H1 (cell line): ENCODE results near the gene SPON2. TPM values are rescaled to one million over a fixed set of nuclear protein-coding genes. Genes with fewer than 3 reads are reported as not detected.

ENCODE experiments used
- CTCF ChIA-PET: fragments of 300-600 bp; sonication (Branson Sonifier 250); formaldehyde crosslinking; loops from one replicate; lab custom pipeline; 2021; ENCODE audit not compliant: partially characterized antibody; lab: Charles Lee
- POLR2A ChIA-PET: fragments of 300-600 bp; sonication (Branson Sonifier 250); formaldehyde crosslinking; loops from one replicate; lab custom pipeline; 2021; ENCODE audit warnings: inconsistent platforms; ENCODE audit not compliant: partially characterized antibody; lab: Charles Lee
- DNase-seq, 2 experiments: peaks; one replicate each; pipeline versions ENCODE4 v3.0.0 to v3.0.0-alpha.2; 2010 to 2022; ENCODE audit warnings: low spot score in 2 of 2, low read depth in 1 of 2, mixed read lengths in 1 of 2
- FAIRE-seq: peaks from 2 replicates; lab custom pipeline; 2011; peaks lifted over from hg19 to GRCh38; lab: Jason Lieb, UNC
- H2AFZ ChIP-seq: 2 replicates; pipeline ENCODE4 v1.8.1; 2012; ENCODE audit warnings: low read length, inconsistent platforms
- H2AK5ac ChIP-seq: 2 replicates; pipeline ENCODE4 v1.6.1; 2013; ENCODE audit warnings: low read depth, low read length
- H2BK120ac ChIP-seq: replicated peaks from 2 replicates; pipeline ENCODE3; 2013; ENCODE audit warnings: low read depth, low read length, inconsistent platforms
- H2BK12ac ChIP-seq: 2 replicates; pipeline ENCODE4 v1.6.1; 2013; ENCODE audit warnings: low read depth, low read length
- H2BK15ac ChIP-seq: 2 replicates; pipeline ENCODE4 v1.6.1; 2013; ENCODE audit warnings: low read length
- H2BK20ac ChIP-seq: 2 replicates; pipeline ENCODE4 v1.6.1; 2013; ENCODE audit warnings: low read length
- H2BK5ac ChIP-seq: 2 replicates; pipeline ENCODE4 v1.6.1; 2013; ENCODE audit warnings: low read depth, low read length
- H3K14ac ChIP-seq: 2 replicates; pipeline ENCODE4 v1.6.1; 2013; ENCODE audit warnings: inconsistent platforms; ENCODE audit not compliant: insufficient read length
- H3K18ac ChIP-seq: 2 replicates; pipeline ENCODE4 v1.6.1; 2013; ENCODE audit warnings: low read length; ENCODE audit errors: extremely low read depth
- H3K23ac ChIP-seq: 2 replicates; pipeline ENCODE4 v1.6.1; 2013; ENCODE audit warnings: inconsistent platforms; ENCODE audit not compliant: insufficient read length
- H3K23me2 ChIP-seq: 2 replicates; pipeline ENCODE4 v1.6.1; 2013; ENCODE audit warnings: low read depth, low read length
- H3K27ac ChIP-seq: 2 replicates; pipeline ENCODE4 v1.6.1; 2011; ENCODE audit warnings: low read depth, low read length, inconsistent platforms
- H3K27me3 ChIP-seq, 4 experiments: replicated peaks in 1 of 4; 1 replicate in 1 of 4; 2 replicates in 3 of 4; pipeline versions ENCODE4 v1.6.1 to v1.8.1; 2011 to 2013; ENCODE audit warnings: low read length in 3 of 4, mild to moderate bottlenecking in 3 of 4, inconsistent platforms in 2 of 4, mixed read lengths in 2 of 4, moderate library complexity in 1 of 4; ENCODE audit not compliant: control insufficient read depth in 3 of 4, insufficient read depth in 3 of 4; ENCODE audit errors: extremely low read depth in 1 of 4
- H3K36me3 ChIP-seq, 4 experiments: 2 replicates each; pipeline versions ENCODE4 v1.6.1 to v1.8.1; 2011 to 2013; ENCODE audit warnings: mild to moderate bottlenecking in 4 of 4, low read length in 3 of 4, moderate library complexity in 2 of 4, control low read depth in 1 of 4, inconsistent platforms in 1 of 4; ENCODE audit not compliant: insufficient read depth in 4 of 4, control insufficient read depth in 2 of 4
- H3K4ac ChIP-seq: replicated peaks from 2 replicates; pipeline ENCODE3; 2013; ENCODE audit warnings: low read length, low read depth, mixed read lengths, inconsistent platforms; ENCODE audit not compliant: insufficient read length
- H3K4me1 ChIP-seq, 4 experiments: replicated peaks in 1 of 4; 1 replicate in 1 of 4; 2 replicates in 3 of 4; pipeline versions ENCODE4 v1.6.1 to v1.8.1; 2011 to 2013; ENCODE audit warnings: low read length in 3 of 4, inconsistent platforms in 2 of 4, mixed read lengths in 1 of 4; ENCODE audit not compliant: insufficient read depth in 4 of 4, control insufficient read depth in 3 of 4
- H3K4me2 ChIP-seq, 2 experiments: 2 replicates each; pipeline versions ENCODE4 v1.6.1 to v1.8.1; 2011 to 2013; ENCODE audit warnings: low read depth in 2 of 2, low read length in 2 of 2, control low read depth in 1 of 2, inconsistent platforms in 1 of 2, mild to moderate bottlenecking in 1 of 2; ENCODE audit not compliant: insufficient read depth in 1 of 2
- H3K4me3 ChIP-seq, 4 experiments: fragments of 200-600, 300-600 bp in 1 of 4; sonication (generic), shearing (Covaris generic), sonication (Bioruptor Twin) in 1 of 4; 2 replicates each; pipeline versions ENCODE4 v1.5.1 to v1.8.1; 2011 to 2016; ENCODE audit warnings: low read length in 4 of 4, low read depth in 3 of 4, control low read depth in 2 of 4, inconsistent platforms in 2 of 4, mild to moderate bottlenecking in 2 of 4, mixed read lengths in 1 of 4, moderate library complexity in 1 of 4; ENCODE audit not compliant: insufficient read depth in 2 of 4; ENCODE audit errors: extremely low read depth in 1 of 4
- H3K56ac ChIP-seq: replicated peaks from 2 replicates; pipeline ENCODE3; 2013; ENCODE audit warnings: low read depth, mild to moderate bottlenecking, mixed read lengths, low read length, inconsistent platforms; ENCODE audit not compliant: insufficient read length
- H3K79me1 ChIP-seq: 2 replicates; pipeline ENCODE4 v1.6.1; 2013; ENCODE audit warnings: low read depth, low read length, control low read depth
- H3K79me2 ChIP-seq, 2 experiments: 2 replicates each; pipeline versions ENCODE4 v1.6.1 to v1.8.1; 2012 to 2013; ENCODE audit warnings: low read length in 2 of 2, mild to moderate bottlenecking in 2 of 2, inconsistent platforms in 1 of 2; ENCODE audit not compliant: insufficient read depth in 2 of 2, control insufficient read depth in 1 of 2
- H3K9ac ChIP-seq, 4 experiments: replicated peaks in 1 of 4; 1 replicate in 1 of 4; 2 replicates in 3 of 4; pipeline versions ENCODE4 v1.6.1 to v1.8.1; 2011 to 2013; ENCODE audit warnings: low read depth in 3 of 4, low read length in 3 of 4, control low read depth in 2 of 4, mild to moderate bottlenecking in 2 of 4, moderate library complexity in 2 of 4, inconsistent platforms in 1 of 4; ENCODE audit errors: extremely low read depth in 1 of 4
- H3K9me3 ChIP-seq, 2 experiments: 2 replicates each; pipeline versions ENCODE4 v1.6.1 to v1.8.1; 2012 to 2013; ENCODE audit warnings: mild to moderate bottlenecking in 2 of 2, moderate library complexity in 2 of 2, control low read depth in 1 of 2, inconsistent platforms in 1 of 2, low read depth in 1 of 2, low read length in 1 of 2, mixed read lengths in 1 of 2; ENCODE audit not compliant: insufficient read depth in 2 of 2
- H4K20me1 ChIP-seq, 2 experiments: replicated peaks in 1 of 2; 2 replicates each; pipeline versions ENCODE3 to v1.8.1; 2011 to 2013; ENCODE audit warnings: inconsistent platforms in 2 of 2, low read length in 2 of 2, mild to moderate bottlenecking in 1 of 2; ENCODE audit not compliant: insufficient read depth in 2 of 2, control insufficient read depth in 1 of 2
- H4K5ac ChIP-seq: 2 replicates; pipeline ENCODE4 v1.6.1; 2013; ENCODE audit warnings: low read length, low read depth, mixed read lengths, inconsistent platforms; ENCODE audit not compliant: insufficient read length
- H4K8ac ChIP-seq: 2 replicates; pipeline ENCODE4 v1.8.0; 2013; ENCODE audit warnings: mild to moderate bottlenecking, moderate library complexity, low read length, inconsistent platforms; ENCODE audit not compliant: insufficient read depth; ENCODE audit errors: extremely low read depth
- H4K91ac ChIP-seq: replicated peaks from 2 replicates; pipeline ENCODE3; 2013; ENCODE audit warnings: low read length, mixed read lengths, inconsistent platforms; ENCODE audit not compliant: insufficient read length
- BACH1 ChIP-seq: IDR thresholded peaks from 2 replicates; pipeline ENCODE4 v1.6.1; 2012; ENCODE audit warnings: low read length, improper control_type of control experiment
- CTCF ChIP-seq, 3 experiments: IDR thresholded peaks; 1 replicate in 2 of 3; 2 replicates in 1 of 3; pipeline versions ENCODE4 v1.5.1 to v1.6.1; 2011; ENCODE audit warnings: low read length in 3 of 3, mild to moderate bottlenecking in 3 of 3, inconsistent platforms in 2 of 3, low read depth in 1 of 3, moderate library complexity in 1 of 3; ENCODE audit not compliant: insufficient read depth in 1 of 3; ENCODE audit errors: control extremely low read depth in 1 of 3
- EZH2 ChIP-seq: fragments of 200-600 bp; sonication (generic); IDR thresholded peaks from 2 replicates; pipeline ENCODE4 v1.7.1; 2012; ENCODE audit warnings: low read depth, mild to moderate bottlenecking, moderate library complexity, low read length, inconsistent platforms; ENCODE audit not compliant: severe bottlenecking
- MAX ChIP-seq: IDR thresholded peaks from 2 replicates; pipeline ENCODE4 v1.6.1; 2012; ENCODE audit warnings: inconsistent platforms
- PHF8 ChIP-seq: fragments of 200-600 bp; sonication (generic); conservative IDR thresholded peaks from 2 replicates; pipeline ENCODE4 v1.7.1; 2012; ENCODE audit warnings: low read depth, mild to moderate bottlenecking, inconsistent platforms, low read length, moderate library complexity
- SAP30 ChIP-seq: fragments of 300-600 bp; sonication (generic); IDR thresholded peaks from 2 replicates; pipeline ENCODE4 v1.7.1; 2012; ENCODE audit warnings: low read length, moderate library complexity, mild to moderate bottlenecking, inconsistent platforms; ENCODE audit not compliant: insufficient read depth, insufficient replicate concordance
- SIX5 ChIP-seq: IDR thresholded peaks from 2 replicates; pipeline ENCODE4 v1.6.1; 2011; ENCODE audit warnings: mild to moderate bottlenecking, low read depth, low read length
- SP1 ChIP-seq: IDR thresholded peaks from 2 replicates; pipeline ENCODE4 v1.6.1; 2011; ENCODE audit warnings: low read depth, low read length
- TEAD4 ChIP-seq: IDR thresholded peaks from 2 replicates; pipeline ENCODE4 v1.6.1; 2012; ENCODE audit warnings: low read depth, low read length, inconsistent platforms, mixed read lengths
- WGBS, 2 experiments: shearing (Covaris generic) in 1 of 2; methylation state at CpG; one replicate each; pipeline versions ENCODE4 v1.1.6 to v1.1.7; 2013 to 2015; ENCODE audit warnings: low lambda C conversion rate in 2 of 2, mixed read lengths in 2 of 2, inconsistent platforms in 1 of 2, low coverage in 1 of 2, missing lambda C conversion rate in 1 of 2; ENCODE audit not compliant: insufficient replicate concordance in 2 of 2, insufficient coverage in 1 of 2, insufficient read length in 1 of 2; ENCODE audit errors: extremely low coverage in 1 of 2, missing lambda C conversion rate in 1 of 2; 5-methylcytosine and 5-hydroxymethylcytosine counted together
- polyA plus RNA-seq, 7 experiments: library from polyadenylated mRNA; depleted of rRNA in 3 of 7; stranded (reverse) in 5 of 7; unstranded in 2 of 7; fragments of >200 nt in 5 of 7; fragments of 200-250 nt in 2 of 7; gene quantifications; 1 replicate in 5 of 7; 2 replicates in 1 of 7; 4 replicates in 1 of 7; pipeline versions ENCODE4 v1.2.1 to v1.2.3, GENCODE V29; 2011 to 2013; ENCODE audit warnings: missing spikeins in 2 of 7, mixed read lengths in 2 of 7
- total RNA-seq: library from RNA; stranded (reverse); fragmentation: NEBNext Ultra II Directional; extraction: Animal tissue kit (Norgen Biotek cat#: 25700); gene quantifications from 2 replicates; pipeline ENCODE4 v1.2.1, GENCODE V29; 2021

The SPON2 gene
- total and polyA plus RNA-seq, 2 of the 8 experiments (the other 6 are each of a cell fraction or from before 2014, with no cell fraction given): 2.8 to 3.2 TPM

- peaks cover 2 to 15% of the 10 kb centered on the region in 2 experiments for H4K20me1 ChIP-seq
- no peak overlapping the region for H3K23ac ChIP-seq
- H2AFZ ChIP-seq: no peak overlapping the region
- H2AK5ac ChIP-seq: no peak overlapping the region
- H3K9me3 ChIP-seq: no peaks in the 10 kb centered on the region
- H3K18ac ChIP-seq: no peak overlapping the region
- H2BK20ac ChIP-seq: no peak overlapping the region
- H2BK12ac ChIP-seq: no peak overlapping the region
- H3K56ac ChIP-seq: no peak overlapping the region
- H2BK15ac ChIP-seq: no peak overlapping the region
- no peak overlapping the region for H3K27ac ChIP-seq
- H3K23me2 ChIP-seq: no peaks in the 10 kb centered on the region
- no peak overlapping the region for H2BK5ac ChIP-seq
- H4K8ac ChIP-seq: no peak overlapping the region; the same call in 1 of the 2 replicates
- H3K4me2 ChIP-seq: no peak overlapping the region
- H3K14ac ChIP-seq: no peak overlapping the region
- no peak overlapping the region for H3K9ac ChIP-seq
- CTCF ChIA-PET: interaction anchor here (0.6 to 1.1 kb wide), 2 partner anchors 85 to 113 kb away, joined by 3 to 4 read pairs; no protein-coding TSS in a partner anchor
- FAIRE-seq (no peak), DNase-seq (no peak)
- no peak overlapping the region for H4K5ac ChIP-seq
- H3K4me3 ChIP-seq: no peak overlapping the region
- H3K4me1 ChIP-seq: no peaks in the 10 kb centered on the region
- H2BK120ac ChIP-seq: no peak overlapping the region
- peaks cover 5 to 48% (median 15%) of the 10 kb centered on the region in 4 experiments; a peak in 6 of 8 replicates for H3K36me3 ChIP-seq
- no peak overlapping the region for H4K91ac ChIP-seq
- no peaks in the 10 kb centered on the region for H3K27me3 ChIP-seq
- POLR2A ChIA-PET: no interaction called here
- H3K79me1 ChIP-seq: peaks cover 2% of the 10 kb centered on the region; the same call in 1 of the 2 replicates
- WGBS, 2 experiments: 90% methylated on average over 31 of the region's 31 CpGs; no CpG with 5 or more reads in 1 of the 2 experiments
- no peak overlapping the region for H3K4ac ChIP-seq
- H3K79me2 ChIP-seq: no peaks in the 10 kb centered on the region
- TF ChIP-seq SP1: no peak
- no peak for TF ChIP-seq CTCF (IDR thresholded peaks at IDR 0.05; ENCODE audit: control extremely low read depth in 1 of 3, insufficient read depth in 1 of 3, low read depth in 1 of 3, low read length in 3 of 3)
- no peak for TF ChIP-seq SIX5
- TF ChIP-seq PHF8: no peak
- TF ChIP-seq EZH2: no peak
- no peak for TF ChIP-seq TEAD4
- no peak for TF ChIP-seq MAX
- TF ChIP-seq BACH1: no peak
- TF ChIP-seq SAP30: no peak
These were observed 43.0 kb upstream of the SPON2 start for GRCh38 chr4:1215141-1216075.
